HG03135 (cell line): ENCODE results near the gene LYSET.
"Not testable (repeated sequence)": the region's sequence is repeated elsewhere in the genome, so short reads cannot be mapped to it uniquely, and the experiment has no call there.

Experiments used
- ATAC-seq: cut with Tn5 transposase; IDR thresholded peaks from one replicate; pipeline ENCODE4 v1.9.1; 2021; ENCODE audit warnings: mild to moderate bottlenecking, moderate library complexity; ENCODE audit not compliant: unreplicated experiment

Gene LYSET

DNA sequence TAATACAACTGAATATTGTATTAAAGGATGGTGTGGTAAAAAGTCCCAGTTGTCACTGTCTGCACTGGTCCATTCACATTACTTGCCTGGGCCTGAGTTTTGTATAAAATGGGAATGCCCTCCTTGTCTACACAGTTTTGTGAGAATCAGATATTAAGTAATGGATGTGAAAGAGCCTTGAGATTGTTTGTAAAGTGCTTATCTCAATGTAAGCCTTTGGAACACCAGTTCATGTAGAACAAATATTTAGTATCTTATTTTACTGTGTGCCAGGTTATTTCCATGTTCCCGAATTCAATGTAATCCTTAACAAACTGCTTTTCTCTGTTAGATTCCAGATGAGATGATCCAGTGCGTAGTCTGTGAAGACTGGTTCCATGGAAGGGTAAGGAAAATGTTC lies 29.5 kb downstream of the LYSET start:
- no peak for ATAC-seq

DNA sequence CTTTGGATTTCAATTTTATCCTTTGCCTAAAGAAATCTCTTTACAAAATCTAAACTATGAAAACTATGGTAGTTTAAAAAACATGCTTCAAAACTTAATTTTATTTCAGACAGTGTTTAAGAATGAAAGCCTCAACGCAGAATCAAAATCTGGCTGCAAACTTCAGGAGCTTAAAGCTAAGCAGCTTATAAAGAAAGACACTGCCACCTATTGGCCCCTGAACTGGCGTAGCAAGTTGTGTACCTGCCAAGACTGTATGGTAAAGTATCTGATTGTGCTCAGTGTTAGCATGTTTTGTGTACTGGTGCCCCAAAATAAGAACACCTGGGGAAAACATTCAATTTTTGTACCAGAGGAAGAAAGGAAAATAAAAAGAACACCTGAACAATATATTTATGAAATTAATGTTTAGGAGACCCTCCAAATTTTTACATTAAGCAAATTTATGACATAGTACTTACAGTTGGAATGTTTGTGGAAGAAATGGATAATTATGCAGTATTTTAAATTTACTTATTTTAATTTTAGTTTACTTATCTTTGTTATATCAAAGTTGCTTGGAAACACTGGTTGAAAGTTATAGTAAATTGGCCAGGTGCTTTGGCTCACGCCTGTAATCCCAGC lies 34.1 kb downstream of the LYSET start:
- ATAC-seq: no peak

DNA sequence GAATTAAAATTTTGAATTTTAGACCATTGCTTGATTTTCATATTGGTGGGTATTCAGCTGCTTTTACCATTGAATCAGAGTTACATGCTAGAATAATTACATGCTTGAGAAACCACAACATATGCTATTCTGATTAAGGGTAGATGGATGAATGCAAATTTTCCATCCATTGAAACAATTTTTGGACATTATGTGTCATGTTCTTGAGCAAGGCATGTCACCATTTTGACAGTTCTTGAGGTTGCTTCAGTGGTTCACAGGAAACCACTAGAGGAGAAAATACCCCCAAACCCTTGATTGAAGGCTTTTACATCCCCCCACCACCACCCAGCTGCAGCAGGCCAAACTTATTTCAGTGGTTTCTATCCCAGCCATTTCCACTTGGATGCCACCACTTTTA lies 35.4 kb downstream of the LYSET start:
- no peak for ATAC-seq

DNA sequence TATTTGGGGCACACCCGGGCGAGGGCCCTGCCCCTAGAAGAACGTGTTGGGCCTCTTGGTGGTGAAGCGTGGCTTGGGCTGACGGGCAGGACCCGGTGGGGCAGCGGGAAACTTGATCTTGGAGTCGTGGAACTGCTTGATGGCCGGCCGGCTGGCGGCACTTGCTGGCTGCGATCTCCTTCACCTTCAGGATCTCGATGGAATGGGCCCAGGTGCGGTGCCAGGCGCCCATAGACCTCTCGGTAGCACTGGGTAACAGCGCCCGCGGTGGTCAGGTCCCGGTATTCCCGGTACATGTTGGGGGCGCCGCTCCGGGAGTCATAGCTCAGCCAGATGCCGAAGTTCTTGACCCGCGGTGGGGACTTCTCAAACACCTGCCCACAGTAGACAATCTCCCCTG lies 38.4 kb downstream of the LYSET start:
- ATAC-seq: no peak

DNA sequence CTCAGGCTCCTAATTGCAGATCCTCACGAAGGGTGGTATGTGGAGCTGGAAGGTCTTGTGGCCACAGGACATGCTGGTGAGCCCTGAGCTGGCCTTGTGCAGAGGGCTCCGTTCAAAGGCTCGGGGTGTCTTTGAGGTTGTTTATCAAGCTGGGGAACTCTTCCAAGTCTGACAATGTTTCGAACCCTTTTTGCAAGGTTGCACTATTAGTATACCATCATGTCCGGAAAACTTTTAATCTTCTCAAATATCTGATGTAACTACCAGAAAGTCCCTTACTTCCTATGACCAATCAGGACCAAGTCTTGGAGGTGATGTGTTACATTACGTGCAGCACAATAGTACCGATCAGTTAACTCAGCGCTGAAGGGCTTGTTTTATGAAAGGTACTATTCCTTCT lies 43.4 kb downstream of the LYSET start:
- ATAC-seq: no peak

DNA sequence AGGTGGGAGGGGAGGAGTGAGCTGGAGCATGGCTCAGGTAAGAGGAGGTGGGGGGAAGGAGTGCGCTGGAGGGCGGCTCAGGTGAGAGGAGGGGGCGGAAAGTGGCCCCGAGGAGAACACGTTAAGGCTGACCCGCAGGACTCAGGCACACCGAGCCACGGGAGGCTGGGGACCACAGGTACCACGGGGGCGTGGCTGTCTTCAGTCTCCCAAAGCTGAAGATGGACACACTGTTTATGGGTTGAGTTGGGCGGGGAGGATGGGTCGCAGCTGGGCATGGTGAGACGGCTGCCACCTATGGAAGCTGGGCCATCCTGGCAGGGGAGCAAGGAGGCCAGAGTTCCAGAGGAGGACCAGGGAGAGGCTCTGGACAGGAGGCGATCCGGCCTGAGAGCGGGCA lies 45.4 kb downstream of the LYSET start:
- no peak for ATAC-seq

DNA sequence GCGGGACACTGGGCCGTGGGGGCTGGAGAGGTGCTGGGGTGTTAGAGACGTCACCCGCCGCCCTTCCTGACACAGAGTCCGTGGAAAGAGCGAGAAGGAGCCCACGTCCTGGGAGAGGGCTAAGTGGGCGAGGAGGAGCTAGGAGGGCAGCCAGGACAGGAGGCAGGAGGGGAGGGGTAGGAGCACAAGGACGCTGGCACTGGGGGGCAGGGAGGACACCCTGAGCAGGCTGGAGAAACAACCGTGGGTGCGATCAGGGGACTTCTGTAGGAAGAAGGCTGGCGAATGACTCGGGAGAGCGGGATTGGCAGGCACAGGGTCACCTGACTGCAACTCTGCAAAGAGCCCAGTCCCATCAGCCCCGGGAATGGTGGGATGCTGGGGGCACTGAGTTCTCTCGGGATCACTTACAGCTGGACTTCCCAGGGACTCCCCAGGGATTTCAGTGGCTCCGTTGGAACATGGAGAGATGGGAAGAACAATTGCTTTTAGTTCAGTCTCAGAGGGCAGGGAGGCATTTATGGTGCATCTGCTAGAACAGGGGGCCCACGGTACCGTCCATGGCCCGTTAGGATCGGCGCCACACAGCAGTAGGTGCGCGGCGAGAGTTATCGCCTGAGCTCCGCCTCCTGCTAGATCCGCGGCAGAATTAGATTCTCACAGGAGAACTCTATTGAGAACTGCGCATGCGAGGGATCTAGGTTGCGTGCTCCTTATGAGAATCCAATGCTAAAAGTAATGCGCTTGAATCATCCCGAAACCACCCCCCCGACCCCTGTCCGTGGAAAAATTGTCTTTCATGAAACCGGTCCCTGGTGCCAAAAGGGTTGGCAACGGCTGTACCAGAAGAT lies 46.2 kb downstream of the LYSET start:
- ATAC-seq: no peak

DNA sequence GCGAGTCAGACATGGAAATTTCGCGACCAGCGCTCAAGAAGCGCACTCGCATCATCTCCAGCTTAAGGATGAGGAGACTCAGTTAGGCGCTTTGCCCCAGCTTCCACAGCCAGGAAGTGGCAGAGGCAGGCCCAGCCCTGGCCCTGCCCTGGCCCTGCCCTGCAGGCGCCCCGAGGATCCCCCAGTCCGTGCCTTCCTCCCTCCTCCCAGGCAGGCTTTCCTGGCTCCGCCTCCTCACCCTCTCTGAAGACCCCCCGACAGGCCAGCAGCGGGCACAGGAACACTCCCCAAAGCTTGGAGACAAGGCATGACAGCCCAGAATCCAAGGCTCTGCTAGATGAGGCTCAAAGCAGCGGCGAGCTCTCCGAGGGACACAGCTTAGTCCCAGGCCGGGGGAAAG lies 47.0 kb downstream of the LYSET start:
- no peak for ATAC-seq

DNA sequence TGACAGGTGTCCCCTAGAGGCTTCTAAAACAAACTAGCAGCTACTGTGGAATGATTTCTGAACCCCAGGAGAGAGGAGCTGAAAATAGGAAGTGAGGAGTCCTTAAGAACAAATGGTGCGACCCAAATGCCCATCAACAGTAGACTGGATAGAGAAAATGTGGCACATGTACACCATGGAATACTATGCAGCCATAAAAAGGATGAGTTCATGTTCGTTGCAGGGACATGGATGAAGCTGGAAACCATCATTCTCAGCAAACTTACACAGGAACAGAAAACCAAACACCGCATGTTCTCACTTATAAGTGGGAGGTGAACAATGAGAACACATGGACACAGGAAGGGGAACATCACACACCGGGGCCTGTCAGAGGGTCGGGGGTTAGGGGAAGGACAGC lies 48.0 kb downstream of the LYSET start:
- ATAC-seq: not testable (repeated sequence)

DNA sequence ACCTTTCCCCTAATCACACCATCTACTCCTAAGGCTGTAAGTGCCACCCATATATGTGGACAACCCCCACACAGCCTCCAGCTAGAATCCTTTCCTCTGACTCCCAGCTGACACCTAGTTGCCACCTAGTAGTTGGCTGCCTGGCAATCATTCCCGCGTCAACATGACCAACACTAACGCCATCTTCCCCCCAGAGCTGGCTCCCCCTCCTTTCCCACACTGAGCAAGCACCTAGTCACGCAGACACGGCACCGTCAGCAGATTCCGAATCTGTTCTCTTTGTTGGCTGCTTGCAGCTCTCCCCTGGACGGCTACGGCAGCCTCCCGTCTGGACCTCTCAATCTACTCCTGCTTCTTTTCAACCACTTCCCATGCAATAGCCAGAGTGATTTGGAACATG lies 49.7 kb downstream of the LYSET start:
- ATAC-seq: no peak
